HFFc6 (cell line): ENCODE measurements around the gene HS6ST2. TPM values are rescaled to one million over a fixed set of nuclear protein-coding genes. Genes with fewer than 3 reads are reported as not detected.

Source experiments
- DNase-seq: peaks from one replicate; pipeline ENCODE4 v3.0.0-alpha.2; 2018
- H3K27ac Mint-ChIP-seq: 2 replicates; pipeline ENCODE4 v1.8.0; 2020; ENCODE audit warnings: mild to moderate bottlenecking, mixed read lengths
- H3K27me3 Mint-ChIP-seq: 2 replicates; pipeline ENCODE4 v1.8.0; 2021; ENCODE audit warnings: mild to moderate bottlenecking, moderate library complexity, mixed read lengths; ENCODE audit not compliant: insufficient read depth
- H3K36me3 Mint-ChIP-seq: 2 replicates; pipeline ENCODE4 v1.8.0; 2021; ENCODE audit warnings: low read depth, mixed read lengths
- H3K4me1 Mint-ChIP-seq: 2 replicates; pipeline ENCODE4 v1.8.0; 2020; ENCODE audit warnings: low read depth, mixed read lengths
- H3K4me3 Mint-ChIP-seq: 2 replicates; pipeline ENCODE4 v1.8.0; 2020; ENCODE audit warnings: mild to moderate bottlenecking, moderate library complexity, mixed read lengths
- H3K9me3 Mint-ChIP-seq: 2 replicates; pipeline ENCODE4 v1.8.0; 2020; ENCODE audit warnings: mild to moderate bottlenecking, mixed read lengths
- total RNA-seq, 6 experiments: library from RNA; stranded (reverse); fragmentation: NEBNext Ultra II Directional; extraction: Animal tissue kit (Norgen Biotek cat#: 25700); gene quantifications; 2 replicates in 1 of 6; 3 replicates in 5 of 6; pipeline ENCODE4 v1.2.3, GENCODE V29; 2021
- TF ChIP-seq, protein P1 (sequence below): fragments of 200-600 bp; sonication (generic); IDR thresholded peaks from 2 replicates; pipeline ENCODE4 v1.5.0; 2021; ENCODE audit warnings: antibody characterized with exemption, mild to moderate bottlenecking

The HS6ST2 gene
- total RNA-seq, 6 experiments from 2014 or later = not detected

DNA sequence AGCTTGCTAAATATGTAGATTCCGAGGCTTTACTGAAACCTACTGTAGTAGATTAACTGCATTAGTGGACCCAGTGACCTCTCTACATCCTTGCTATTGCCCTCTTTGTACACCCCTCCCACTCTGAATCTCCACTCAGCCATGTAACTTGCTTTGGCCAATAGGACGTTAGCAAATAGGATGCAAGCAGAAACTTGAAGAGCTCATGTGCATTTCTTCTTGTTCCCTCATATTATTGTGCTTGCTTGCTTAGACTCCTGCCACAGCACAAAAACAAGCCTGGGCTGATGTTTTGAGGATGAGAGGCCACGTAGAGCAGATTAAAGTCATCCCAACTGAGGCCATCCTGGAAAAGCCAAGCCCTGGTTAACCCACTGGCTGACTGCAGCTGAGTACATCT lies 147.9 kb downstream of the HS6ST2 start:
- TF ChIP-seq, protein P1, sequence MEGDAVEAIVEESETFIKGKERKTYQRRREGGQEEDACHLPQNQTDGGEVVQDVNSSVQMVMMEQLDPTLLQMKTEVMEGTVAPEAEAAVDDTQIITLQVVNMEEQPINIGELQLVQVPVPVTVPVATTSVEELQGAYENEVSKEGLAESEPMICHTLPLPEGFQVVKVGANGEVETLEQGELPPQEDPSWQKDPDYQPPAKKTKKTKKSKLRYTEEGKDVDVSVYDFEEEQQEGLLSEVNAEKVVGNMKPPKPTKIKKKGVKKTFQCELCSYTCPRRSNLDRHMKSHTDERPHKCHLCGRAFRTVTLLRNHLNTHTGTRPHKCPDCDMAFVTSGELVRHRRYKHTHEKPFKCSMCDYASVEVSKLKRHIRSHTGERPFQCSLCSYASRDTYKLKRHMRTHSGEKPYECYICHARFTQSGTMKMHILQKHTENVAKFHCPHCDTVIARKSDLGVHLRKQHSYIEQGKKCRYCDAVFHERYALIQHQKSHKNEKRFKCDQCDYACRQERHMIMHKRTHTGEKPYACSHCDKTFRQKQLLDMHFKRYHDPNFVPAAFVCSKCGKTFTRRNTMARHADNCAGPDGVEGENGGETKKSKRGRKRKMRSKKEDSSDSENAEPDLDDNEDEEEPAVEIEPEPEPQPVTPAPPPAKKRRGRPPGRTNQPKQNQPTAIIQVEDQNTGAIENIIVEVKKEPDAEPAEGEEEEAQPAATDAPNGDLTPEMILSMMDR = no peak
- Mint-ChIP-seq H3K9me3 (no peaks in the 10 kb centered on the region; the same call in 1 of the 2 replicates), H3K27ac (no peak overlapping the region), H3K36me3 (no peaks in the 10 kb centered on the region), H3K4me1 (no peaks in the 10 kb centered on the region), H3K4me3 (no peak overlapping the region), H3K27me3 (no peaks in the 10 kb centered on the region; the same call in 1 of the 2 replicates)
- no peak for DNase-seq

DNA sequence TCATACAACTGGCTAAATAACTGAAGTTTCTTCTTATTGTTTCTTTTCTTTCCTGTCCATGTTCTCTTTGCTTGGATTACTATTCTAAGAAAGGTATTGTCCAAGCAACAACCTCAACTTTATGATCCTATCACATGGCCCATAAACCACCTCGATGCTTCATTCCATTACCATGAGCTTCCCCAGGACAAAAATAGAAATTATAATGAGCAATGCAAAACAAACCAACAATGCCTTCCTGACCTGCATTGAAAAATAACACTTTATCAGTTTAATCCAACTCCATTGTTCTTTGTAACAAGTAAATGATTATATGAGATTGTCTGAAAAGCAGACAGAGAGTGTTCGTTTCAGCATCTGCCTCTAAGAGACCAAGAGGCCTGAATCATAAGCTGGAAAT lies 148.8 kb downstream of the HS6ST2 start:
- H3K36me3 Mint-ChIP-seq = no peaks in the 10 kb centered on the region
- TF ChIP-seq, protein P1 = no peak
- no peak overlapping the region for H3K4me3 Mint-ChIP-seq
- no peak for DNase-seq
- no peaks in the 10 kb centered on the region; the same call in 1 of the 2 replicates for H3K9me3 Mint-ChIP-seq
- no peak overlapping the region for H3K27ac Mint-ChIP-seq
- H3K4me1 Mint-ChIP-seq = no peaks in the 10 kb centered on the region
- no peaks in the 10 kb centered on the region; the same call in 1 of the 2 replicates for H3K27me3 Mint-ChIP-seq

DNA sequence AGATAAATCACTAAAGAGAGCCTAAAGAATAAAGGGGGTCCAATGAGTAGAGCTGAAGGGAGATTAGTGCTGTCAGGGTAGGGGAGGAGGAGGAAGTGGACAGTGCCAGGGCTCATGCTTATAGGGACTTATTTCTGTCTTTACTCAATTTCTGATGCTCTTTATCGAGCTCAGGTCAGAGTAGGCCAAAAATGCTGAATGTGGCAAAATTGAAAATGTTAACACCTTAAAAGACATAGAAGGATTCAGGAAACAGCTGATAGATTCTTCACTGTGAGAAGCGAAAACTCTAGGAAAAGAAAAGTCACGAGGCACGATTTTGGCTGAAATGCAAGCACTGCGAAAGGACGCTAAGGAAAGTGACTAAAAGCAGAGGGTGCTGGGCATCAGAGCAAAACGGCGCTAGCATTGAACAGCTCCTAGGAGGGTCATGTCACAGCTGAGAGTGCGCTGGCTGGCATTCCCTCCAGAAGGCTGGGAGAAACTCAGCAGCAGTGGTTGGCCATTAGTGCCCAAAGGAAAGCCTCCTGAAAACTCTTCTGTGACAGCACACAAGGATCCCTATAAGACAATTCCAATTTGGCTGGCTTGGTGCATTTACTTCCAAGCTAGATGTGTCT lies 150.9 kb downstream of the HS6ST2 start:
- TF ChIP-seq, protein P1 = no peak
- DNase-seq = no peak
- H3K36me3 Mint-ChIP-seq = no peaks in the 10 kb centered on the region
- H3K27me3 Mint-ChIP-seq = no peaks in the 10 kb centered on the region
- H3K27ac Mint-ChIP-seq = no peak overlapping the region
- no peaks in the 10 kb centered on the region for H3K4me1 Mint-ChIP-seq
- no peaks in the 10 kb centered on the region; the same call in 1 of the 2 replicates for H3K9me3 Mint-ChIP-seq
- H3K4me3 Mint-ChIP-seq = no peak overlapping the region

DNA sequence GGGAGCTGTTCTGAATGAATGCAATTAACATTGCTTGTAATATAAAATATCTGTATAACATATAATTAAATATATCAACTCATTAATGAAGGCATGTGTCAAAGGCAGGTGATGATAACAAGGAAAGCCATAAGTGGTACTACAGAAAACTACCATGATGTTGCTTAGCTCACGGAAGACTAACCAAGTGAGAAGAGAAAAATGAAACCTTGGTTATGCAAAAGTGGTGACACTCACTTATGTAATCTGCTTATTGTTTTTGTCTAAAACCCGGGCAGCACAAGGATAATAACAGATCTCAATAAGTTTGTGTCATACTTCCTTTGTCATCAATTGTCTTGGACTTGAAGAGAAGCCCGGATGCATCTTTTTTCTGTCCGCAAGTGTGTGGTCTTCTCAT lies 156.4 kb downstream of the HS6ST2 start:
- TF ChIP-seq, protein P1 = no peak
- Mint-ChIP-seq H3K36me3 (no peaks in the 10 kb centered on the region), H3K27ac (no peak overlapping the region), H3K27me3 (no peaks in the 10 kb centered on the region; the same call in 1 of the 2 replicates), H3K9me3 (no peaks in the 10 kb centered on the region; the same call in 1 of the 2 replicates), H3K4me1 (no peaks in the 10 kb centered on the region), H3K4me3 (no peak overlapping the region)
- DNase-seq = no peak

DNA sequence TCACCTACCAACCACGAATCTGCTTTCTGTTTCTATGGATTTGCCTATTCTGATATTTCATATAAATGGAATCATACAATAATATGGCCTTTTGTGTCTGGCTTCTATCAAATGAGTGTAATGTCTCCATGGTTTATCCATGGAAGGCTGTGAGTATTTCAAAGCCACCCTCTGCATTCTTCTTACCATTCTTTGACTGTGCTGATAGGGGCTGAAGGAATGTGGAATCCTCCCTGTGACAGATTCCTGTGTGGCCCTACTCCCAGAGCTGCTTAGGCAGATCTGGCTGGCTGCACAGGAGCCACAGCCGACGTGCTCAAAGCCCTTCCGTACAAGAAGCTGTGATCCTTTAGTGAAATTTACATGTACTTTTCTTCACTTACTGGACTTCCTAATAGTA lies 163.2 kb downstream of the HS6ST2 start:
- H3K9me3 Mint-ChIP-seq = no peaks in the 10 kb centered on the region
- DNase-seq = no peak
- no peak overlapping the region for H3K27ac Mint-ChIP-seq
- TF ChIP-seq, protein P1 = no peak
- no peaks in the 10 kb centered on the region for H3K27me3 Mint-ChIP-seq
- no peaks in the 10 kb centered on the region for H3K4me1 Mint-ChIP-seq
- H3K4me3 Mint-ChIP-seq = no peak overlapping the region
- H3K36me3 Mint-ChIP-seq = no peaks in the 10 kb centered on the region
